CD4-positive, alpha-beta T cell treated with Interleukin-6 for 4 hours (primary cell): ENCODE data around the gene SLC22A4.

ENCODE experiments used
- DNase-seq: peaks from one replicate; pipeline ENCODE4 v3.0.0-alpha.2; 2020; ENCODE audit warnings: mixed read lengths

SLC22A4 gene

DNA sequence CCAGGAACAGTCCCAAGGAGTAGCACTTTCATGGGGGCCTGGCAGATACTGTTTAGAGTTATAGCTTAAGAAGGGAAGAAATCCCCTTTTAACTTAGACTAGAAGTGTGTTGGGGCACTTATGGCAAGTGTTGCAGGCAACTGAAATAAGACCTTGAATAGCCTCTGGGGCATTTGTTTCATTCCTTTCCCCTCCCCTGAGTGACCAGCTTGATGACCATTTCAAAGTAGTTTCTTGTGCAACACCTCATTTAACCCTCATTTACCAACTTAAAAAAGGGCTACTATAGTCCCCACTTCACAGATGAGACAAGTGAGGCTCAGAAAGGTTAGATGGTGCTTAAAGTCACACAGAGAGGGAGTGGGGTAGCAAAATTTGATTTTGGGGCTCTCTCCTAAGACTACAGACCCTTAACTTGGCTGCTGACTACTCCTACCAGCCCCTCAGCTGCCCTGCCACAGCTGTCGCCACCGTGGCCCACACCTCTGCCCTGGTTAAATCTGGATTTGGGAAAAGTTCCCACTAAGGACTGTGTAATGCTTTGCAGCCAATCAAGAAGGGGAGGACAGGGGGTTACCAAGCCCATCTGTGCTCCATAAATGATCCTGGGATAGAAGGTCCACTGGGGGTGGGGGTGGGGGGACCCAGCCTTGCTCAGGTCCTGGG lies 31.2 kb upstream of the SLC22A4 start:
- no peak for DNase-seq

GRCh38 chr5:132263548-132264261 lies 30.5 kb upstream of the SLC22A4 start:
- DNase-seq = no peak

- no peak for DNase-seq
Observed at GRCh38 chr5:132264546-132265335, 29.5 kb upstream of the SLC22A4 start.

GRCh38 chr5:132265336-132266030 lies 28.7 kb upstream of the SLC22A4 start:
- no peak for DNase-seq

DNA sequence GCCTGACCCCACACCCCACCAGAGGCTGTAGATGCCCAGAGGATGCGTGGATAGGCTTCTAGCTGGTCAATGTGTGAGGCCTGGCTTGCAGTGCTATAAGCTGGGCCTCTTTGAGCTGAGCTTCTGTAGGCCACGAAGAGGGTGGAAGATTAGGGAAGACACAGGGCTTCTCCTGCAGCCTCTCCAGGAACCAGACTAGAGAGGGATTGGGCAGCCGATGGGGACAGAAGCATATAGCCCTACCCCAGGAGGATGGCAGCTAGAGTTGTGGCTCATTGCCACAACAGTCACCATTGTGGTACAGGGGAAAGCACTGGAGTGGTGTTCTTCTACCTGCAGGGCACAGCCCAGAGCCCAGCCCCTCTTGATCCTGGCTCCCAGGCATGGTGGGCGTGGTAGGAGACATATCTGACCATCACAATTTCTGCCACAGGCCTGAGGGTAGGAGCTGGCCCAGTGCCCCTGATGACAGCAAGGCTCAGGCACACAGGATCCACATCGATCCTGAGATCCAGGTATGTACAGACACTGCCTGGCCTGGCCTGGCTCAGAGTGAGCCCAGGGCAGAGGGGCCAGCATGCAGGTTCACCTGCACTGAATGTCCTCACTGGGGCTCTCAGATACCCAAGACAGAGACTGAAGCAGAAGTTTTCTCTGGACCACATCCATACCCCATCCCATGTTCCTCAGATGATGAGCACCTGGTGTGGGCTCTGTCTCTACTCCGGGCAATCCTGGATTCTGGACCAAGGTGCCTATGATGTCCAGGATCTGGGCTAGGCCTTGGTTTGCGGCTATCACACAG lies 28.0 kb upstream of the SLC22A4 start:
- no peak for DNase-seq

GRCh38 chr5:132266836-132267160 lies 27.4 kb upstream of the SLC22A4 start:
- no peak for DNase-seq

- DNase-seq = no peak
Observed at GRCh38 chr5:132267166-132267739, 26.9 kb upstream of the SLC22A4 start.

GRCh38 chr5:132267931-132268768 lies 26.0 kb upstream of the SLC22A4 start:
- DNase-seq = no peak

DNA sequence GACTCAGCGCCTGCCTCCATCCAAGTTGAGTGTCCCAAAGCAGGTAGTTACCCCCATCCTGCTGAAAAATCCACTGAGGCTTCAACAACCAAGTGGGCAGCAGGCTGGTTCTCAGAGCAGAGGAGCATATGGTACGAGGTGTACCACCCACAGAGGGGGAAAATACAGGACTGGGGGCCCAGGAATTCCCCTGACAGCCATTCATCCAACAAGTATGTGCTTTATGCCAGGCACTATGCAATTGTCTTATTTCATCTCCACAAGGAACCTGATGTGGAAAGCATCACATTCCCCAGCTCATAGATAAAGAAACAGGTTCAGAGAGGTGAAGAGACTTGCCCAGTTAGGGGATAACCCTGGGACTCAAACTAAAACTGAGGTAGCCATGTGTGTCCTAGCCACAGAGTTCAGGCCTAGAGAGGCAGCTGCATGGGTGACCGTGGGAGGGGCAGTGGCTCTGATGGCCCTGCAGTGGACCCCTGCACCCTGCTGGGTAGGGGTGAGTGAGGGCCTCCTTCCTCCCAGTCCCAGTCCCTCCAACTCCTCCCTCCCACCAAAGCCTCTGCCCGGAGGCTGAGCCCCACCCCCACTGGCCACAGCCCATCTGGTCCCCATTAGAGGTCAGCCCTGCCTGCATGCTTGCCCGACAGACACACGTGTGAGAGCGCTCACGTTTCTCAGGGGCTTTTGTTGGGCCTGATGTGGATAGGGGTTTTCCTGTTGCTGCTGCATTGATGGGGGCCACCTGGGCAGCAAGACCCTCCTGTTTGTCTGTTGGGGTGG lies 25.2 kb upstream of the SLC22A4 start:
- DNase-seq = no peak

GRCh38 chr5:132269635-132270334 lies 24.4 kb upstream of the SLC22A4 start:
- DNase-seq = no peak

GRCh38 chr5:132270335-132270665 lies 23.9 kb upstream of the SLC22A4 start:
- DNase-seq = no peak

DNA sequence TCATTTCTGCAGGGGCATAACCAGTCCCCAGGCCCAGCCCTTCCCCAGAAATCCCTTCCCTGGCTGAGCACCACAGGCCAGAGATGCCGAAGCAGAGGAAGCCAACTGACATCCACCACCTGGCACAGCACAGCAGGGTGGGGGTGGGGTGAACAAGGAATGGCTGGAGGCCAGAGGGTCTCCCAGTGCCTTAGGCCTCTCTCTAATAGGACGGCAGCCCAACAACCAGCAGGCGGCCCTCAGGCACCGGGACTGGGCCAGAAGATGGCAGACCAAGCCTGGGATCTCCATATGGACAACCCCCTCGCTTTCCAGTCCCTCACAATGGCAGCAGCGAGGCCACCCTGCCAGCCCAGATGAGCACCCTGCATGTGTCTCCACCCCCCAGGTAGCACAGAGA lies 23.5 kb upstream of the SLC22A4 start:
- no peak for DNase-seq

DNA sequence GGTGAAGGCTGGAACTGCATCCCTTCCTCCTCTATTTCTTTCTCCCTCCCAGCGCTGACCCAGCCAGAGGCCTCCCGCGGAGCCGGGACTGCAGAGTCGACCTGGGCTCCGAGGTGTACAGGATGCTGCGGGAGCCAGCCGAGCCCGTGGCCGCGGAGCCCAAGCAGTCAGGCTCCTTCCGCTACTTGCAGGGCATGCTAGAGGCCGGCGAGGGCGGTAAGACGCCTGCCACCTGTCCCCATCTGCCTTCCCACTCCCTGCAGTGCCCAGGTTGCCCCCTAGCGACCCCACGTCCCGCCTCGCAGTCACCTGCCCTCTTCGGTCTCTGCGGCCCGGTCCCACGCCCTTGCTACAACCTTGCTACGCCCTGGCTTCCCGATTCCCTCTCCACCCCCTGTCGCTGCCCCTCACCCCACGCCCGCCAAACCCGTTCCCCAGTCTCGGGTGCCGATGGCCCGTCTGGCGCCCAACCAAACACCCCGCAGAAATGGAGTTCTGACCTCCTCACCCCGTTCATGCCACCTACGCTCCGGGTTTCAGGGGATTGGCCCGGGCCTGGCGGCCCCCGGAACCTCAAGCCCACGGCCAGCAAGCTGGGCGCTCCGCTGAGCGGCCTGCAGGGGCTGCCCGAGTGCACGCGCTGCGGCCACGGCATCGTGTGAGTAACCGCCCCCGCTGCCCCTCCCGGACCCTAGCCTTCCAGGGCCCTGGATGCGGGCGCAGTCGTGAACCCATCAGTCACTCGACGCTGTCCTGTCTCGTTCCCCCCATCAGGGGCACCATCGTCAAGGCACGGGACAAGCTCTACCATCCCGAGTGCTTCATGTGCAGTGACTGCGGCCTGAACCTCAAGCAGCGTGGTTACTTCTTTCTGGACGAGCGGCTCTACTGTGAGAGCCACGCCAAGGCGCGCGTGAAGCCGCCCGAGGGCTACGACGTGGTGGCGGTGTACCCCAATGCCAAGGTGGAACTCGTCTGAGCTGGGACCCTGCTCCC lies 22.6 kb upstream of the SLC22A4 start:
- peak; percentile 19 for DNase-seq

GRCh38 chr5:132272311-132273210 lies 21.6 kb upstream of the SLC22A4 start:
- DNase-seq = peak; percentile 75

- DNase-seq = no peak
Observed at GRCh38 chr5:132273631-132274030, 20.6 kb upstream of the SLC22A4 start.

GRCh38 chr5:132274050-132274792 lies 20.0 kb upstream of the SLC22A4 start:
- DNase-seq = no peak
